Measurements from ENCODE around the gene KRTAP5-3.

Gene KRTAP5-3

GRCh38 chr11:1570896-1571759, 37.1 kb downstream of the KRTAP5-3 start (continued):
- no peak for TF ChIP-seq REST (tag by site-specific recombination; IDR thresholded peaks at IDR 0.05)
- no peak for TF ChIP-seq ZBTB11 (tag by site-specific recombination; conservative IDR thresholded peaks at IDR 0.05; ENCODE audit: low read depth)
- no peak for TF ChIP-seq ZNF837 (tag by site-specific recombination; IDR thresholded peaks at IDR 0.05)
- 0 out of 2 replicates have a peak, but pooled peaks have one; percentile 38 for TF ChIP-seq ZNF423 (tag by site-specific recombination; IDR thresholded peaks at IDR 0.05)
- TF ChIP-seq FEZF1 (tag by site-specific recombination; IDR thresholded peaks at IDR 0.05) = no peak
- TF ChIP-seq ZNF266 (tag by site-specific recombination; IDR thresholded peaks at IDR 0.05; ENCODE audit: low read depth) = no peak
- no peak for TF ChIP-seq ZFP69B (tag by site-specific recombination; IDR thresholded peaks at IDR 0.05)
- no peak for TF ChIP-seq ZNF169 (tag by site-specific recombination; IDR thresholded peaks at IDR 0.05)
- TF ChIP-seq ZFP3 (tag by site-specific recombination; IDR thresholded peaks at IDR 0.05; ENCODE audit: low read depth) = no peak
- TF ChIP-seq ZNF132 (tag by site-specific recombination; IDR thresholded peaks at IDR 0.05; ENCODE audit: borderline replicate concordance) = no peak
- TF ChIP-seq ZNF10 (tag by site-specific recombination; IDR thresholded peaks at IDR 0.05) = 0 out of 2 replicates have a peak, but pooled peaks have one; percentile 38
- no peak for TF ChIP-seq TCF7L2 (IDR thresholded peaks at IDR 0.05; ENCODE audit: borderline replicate concordance, low read depth, low read length)
- no peak for TF ChIP-seq IKZF3 (tag by site-specific recombination; IDR thresholded peaks at IDR 0.05)
- no peak for TF ChIP-seq ZNF777 (tag by site-specific recombination; IDR thresholded peaks at IDR 0.05; ENCODE audit: borderline replicate concordance)
- TF ChIP-seq ZNF18 (tag by site-specific recombination; IDR thresholded peaks at IDR 0.05) = no peak
- no peak for TF ChIP-seq ZNF629 (tag by site-specific recombination; IDR thresholded peaks at IDR 0.05)
- peak; percentile 22; the same call in 1 of the 2 replicates for TF ChIP-seq GLIS1 (tag by site-specific recombination; IDR thresholded peaks at IDR 0.05)
- peak; percentile 69 for TF ChIP-seq PATZ1 (tag by site-specific recombination; IDR thresholded peaks at IDR 0.05)
- no peak for TF ChIP-seq ZNF624 (tag by site-specific recombination; IDR thresholded peaks at IDR 0.05)

All from HEK293 (cell line).